Left renal pelvis (tissue), 4 donors: Measurements from ENCODE around the gene SDC1. TPM values are rescaled to one million over a fixed set of nuclear protein-coding genes. Genes with fewer than 3 reads are reported as not detected.

Source experiments
- DNase-seq, 4 donors: peaks; one replicate each; pipeline ENCODE4 v3.0.0-alpha.2; 2013; ENCODE audit warnings: low read depth in 4 of 4, low spot score in 3 of 4
- polyA plus RNA-seq, 4 donors: library from polyadenylated mRNA; unstranded; fragments of 120-200 nt; gene quantifications; one replicate each; pipeline ENCODE4 v1.2.1, GENCODE V29; 2013; ENCODE audit not compliant: insufficient read length in 4 of 4

SDC1 gene
- polyA plus RNA-seq, 4 donors, result 20.7 to 31.5 (median 27.3) TPM

DNA sequence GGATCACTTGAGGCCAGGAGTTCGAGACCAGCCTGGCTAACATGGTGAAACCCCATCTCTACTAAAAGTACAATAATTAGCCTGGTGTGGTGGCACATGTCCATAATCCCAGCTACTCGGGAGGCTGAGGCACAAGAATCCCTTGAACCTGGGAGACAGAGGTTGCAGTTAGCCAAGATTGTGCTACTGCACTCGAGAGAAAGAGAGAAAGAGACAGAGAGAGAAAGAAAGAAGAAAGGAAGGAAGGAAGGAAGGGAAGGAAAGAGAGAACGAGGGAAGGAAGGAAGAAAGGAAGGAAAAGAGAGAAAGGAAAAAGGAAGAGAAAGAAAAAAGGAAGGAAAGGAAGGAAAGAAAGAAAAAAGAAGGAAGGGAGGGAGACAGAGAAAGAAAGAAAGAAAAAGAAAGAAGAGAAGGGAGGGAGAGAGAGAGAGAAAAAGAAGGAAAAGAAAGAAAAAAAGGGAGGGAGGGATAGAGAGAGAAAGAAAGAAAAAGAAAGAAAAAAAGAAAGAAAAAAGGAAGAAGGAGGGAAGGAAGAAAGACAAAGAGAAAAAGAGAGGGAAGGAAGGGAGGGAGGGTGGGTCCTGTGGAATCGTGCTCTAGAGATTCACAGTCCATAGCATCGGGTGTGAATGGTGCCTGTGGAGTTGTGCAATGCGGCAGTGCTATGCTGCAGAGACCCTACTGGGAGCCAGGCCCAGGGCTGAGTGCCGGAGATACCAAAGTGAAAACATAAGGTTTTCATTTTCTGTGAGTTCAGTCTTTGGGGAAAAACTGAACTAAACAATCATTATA is 4.6 kb upstream of the SDC1 start:
- no peak for DNase-seq

GRCh38 chr2:20227894-20228505 is 3.1 kb upstream of the SDC1 start:
- DNase-seq, result no peak

DNA sequence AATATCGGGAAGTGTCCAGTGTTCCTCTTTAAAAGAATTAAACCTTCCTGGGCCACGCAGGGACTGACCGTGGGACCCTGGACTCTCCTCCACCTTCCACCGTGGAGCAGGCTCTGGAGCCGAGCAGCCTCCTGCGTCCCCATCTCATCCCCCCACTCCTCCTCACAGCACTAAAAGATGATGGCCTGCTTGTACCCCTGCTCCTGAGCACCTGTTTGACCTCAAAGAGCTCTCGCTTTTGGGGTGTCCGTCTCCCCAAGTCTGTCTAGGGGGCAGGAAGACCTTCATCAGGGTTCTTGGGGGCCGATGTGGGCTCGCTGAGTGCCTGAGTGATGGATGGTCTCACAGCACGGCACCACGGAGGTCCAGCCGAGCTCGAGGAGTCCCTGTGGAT is 1.2 kb upstream of the SDC1 start:
- no peak for DNase-seq

DNA sequence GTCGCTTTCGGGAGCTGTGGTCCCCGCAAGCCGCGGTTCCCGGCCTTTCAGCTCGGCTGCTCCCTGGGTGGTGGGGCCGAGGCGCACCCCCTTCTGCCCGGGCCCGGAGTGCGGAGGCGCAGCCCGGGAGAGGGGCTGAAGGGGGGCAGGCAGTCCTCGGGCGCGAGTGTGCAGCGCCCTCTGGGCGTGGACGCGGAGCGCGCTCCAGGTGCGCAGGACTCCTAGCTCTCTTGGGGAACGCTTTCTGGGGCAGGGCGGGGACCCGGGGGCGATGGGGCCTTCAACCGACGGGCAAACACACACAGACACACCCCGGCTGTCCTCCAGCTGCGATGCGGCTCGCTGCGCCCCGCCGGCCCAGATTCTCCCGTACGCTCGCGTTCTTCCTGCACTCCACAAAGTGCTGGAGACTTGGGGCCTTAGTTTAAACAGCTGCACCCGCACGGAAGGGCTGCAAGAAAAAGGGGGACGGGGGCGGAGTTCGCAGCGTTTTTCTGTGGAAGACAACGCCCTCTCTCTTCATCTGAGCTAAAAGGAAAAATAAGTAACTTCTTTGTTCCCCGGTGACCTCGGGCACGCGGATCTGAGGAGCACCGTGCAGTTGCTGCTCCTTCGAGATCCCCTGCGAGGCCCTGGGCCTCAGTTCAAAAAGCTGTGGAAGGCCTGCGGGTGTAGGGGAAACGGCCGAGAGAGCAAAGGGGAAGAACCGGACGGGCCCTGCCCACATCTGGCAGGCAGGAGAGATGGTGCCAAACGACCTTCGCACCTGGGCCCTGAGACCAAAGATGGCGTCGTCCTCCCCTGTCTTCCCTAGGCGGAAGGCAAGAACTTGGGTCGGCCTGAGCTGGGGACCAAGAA is 593 bp upstream of the SDC1 start:
- DNase-seq, result peak in 1 of 4 donors; percentile 64

GRCh38 chr2:20224164-20224715 is 690 bp downstream of the SDC1 start:
- DNase-seq, result no peak

DNA sequence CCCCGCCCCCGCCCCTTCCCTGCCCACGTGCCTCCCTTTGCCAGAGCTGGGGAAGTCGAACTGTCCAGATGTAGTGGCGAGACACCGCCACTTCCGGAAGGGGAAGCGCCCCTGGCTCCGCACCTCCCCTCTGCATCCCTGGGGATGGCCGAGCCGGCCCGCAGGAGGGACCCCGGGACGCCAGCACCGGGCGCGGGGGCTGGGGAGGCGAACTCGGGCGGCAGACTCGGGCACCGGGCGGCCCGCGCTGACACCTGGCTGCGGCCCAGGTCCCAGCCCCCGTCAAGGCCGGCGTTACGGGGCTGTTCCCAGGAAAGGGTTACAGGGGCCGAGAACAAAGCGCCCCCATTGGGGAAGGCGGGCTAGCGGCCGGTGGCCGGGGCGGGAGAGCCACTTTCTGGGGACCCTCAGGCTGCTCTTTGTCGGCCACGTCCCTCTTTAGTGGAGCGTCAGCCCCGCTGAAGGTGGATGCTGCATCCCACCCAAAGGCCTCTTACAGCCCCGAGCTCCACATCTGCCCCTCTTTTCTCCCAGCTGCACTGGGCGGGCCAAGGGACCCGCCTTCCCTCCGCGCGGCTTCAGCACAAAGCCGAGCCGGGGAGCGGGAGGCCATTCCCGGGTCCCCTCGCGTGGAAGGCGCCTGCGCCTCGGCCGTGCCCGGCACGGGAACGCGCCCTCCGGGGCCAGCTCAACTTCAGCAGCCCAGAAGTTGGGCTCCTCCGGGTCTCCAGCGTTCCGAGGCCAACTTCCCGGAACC is 1.3 kb downstream of the SDC1 start:
- no peak for DNase-seq

DNA sequence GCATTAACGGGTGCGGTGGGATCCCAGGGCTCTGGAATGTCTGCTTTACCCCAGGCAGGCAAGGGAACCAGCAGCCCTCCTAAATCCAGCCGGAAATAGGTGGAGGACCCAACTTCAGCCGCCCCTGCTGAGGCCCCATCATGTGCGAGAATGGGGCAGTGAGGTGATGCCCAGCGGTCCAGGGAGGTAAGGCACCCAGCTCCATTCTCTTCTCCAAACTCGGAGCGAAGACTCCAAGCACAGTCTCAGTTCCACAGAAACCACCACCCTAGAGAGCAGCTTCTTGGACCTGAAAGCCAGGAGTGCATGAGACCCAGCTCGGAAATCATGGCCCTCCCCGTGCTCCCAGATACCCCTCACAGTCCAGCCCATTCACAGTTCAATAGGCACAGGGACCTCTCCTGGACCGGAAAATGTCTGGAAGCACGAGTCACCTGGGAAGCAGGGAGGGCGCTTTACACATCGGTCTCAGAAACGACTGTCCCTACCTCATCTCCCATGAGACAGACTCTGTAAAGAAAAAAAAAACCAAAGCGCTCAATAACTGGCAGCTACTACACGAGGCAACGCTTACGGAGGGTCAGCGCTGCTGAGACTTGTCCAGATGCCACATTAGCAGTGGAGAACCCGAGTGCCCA is 2.0 kb downstream of the SDC1 start:
- DNase-seq, result no peak

GRCh38 chr2:20222014-20222768 is 2.7 kb downstream of the SDC1 start:
- DNase-seq, result no peak

DNA sequence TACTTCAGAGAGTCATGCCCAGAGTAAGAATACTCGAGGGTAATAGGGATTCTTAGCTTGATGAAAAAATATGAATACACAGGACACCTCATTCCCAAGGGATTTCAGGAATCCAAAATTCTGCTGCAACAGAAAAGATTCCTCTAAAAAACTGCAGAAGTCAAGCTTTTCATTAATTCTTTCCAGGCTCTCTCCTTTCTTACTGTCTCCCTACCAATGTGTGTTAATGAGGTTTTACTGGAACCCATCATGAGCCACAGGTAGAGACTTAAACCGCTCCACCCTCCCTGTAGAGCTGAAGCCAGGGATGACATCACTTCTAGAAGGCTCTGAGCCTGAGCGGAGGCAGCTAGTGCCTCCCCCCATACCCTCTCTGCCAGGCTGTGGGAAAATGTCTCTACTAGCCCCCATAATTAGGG is 3.4 kb downstream of the SDC1 start:
- no peak for DNase-seq

DNA sequence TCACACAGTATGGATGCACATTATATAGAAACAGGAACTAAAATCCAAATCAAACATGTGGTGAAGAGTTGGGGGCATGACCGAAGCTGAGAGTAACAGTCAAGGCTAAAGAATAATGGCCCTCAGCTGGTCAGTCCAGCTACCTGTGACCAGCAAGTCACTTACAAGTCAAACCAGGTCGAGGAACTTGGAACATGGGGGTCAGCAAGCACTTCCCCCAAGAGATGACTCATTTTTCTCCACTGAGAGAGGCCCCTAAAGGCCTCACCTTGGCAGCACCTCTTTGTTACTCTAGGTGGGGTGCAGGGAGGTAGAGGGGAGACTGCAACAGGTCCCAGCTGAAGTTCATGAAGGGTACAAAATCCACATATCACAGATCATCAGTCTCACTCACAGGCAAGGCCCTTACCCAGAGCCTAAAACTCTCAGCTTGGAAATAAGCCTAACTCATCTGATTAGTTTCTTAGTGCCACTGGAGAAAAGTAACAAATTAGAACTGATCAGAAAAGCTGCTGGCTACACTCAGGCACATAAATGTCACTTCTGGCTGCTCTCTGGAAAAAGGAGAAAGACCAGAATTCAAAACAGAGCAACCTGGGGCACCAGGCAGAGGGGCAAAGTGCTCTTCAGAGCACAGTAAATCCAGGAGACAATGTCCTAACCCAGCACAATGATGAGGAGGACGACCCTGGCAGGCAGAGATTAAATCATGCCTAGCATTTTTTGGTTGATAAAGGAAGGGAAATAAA is 4.0 kb downstream of the SDC1 start:
- DNase-seq, result no peak

GRCh38 chr2:20219763-20220380 is 5.1 kb downstream of the SDC1 start:
- no peak for DNase-seq

GRCh38 chr2:20218331-20219320 is 6.3 kb downstream of the SDC1 start:
- no peak for DNase-seq

- DNase-seq, result no peak
Observed at GRCh38 chr2:20217041-20217970, 7.6 kb downstream of the SDC1 start.

GRCh38 chr2:20216130-20217025 is 8.6 kb downstream of the SDC1 start:
- DNase-seq, result no peak
